HepG2 (cell line): Measurements from ENCODE around the gene FMOD. TPM values are rescaled to one million over a fixed set of nuclear protein-coding genes. Genes with fewer than 3 reads are reported as not detected.
A peak's percentile ranks its signal among the peaks of the same experiment; 100 is the strongest.

Experiments used
- EEA1 ChIP-seq: sonication (generic); formaldehyde crosslinking; IDR thresholded peaks from 2 replicates; pipeline ENCODE4 v1.5.1; 2020; ENCODE audit warnings: mild to moderate bottlenecking, missing genetic modification reagents, borderline replicate concordance
- GTF3A ChIP-seq: sonication (generic); formaldehyde crosslinking; conservative IDR thresholded peaks from 2 replicates; pipeline ENCODE4 v1.4.0; 2020; ENCODE audit warnings: mild to moderate bottlenecking, missing genetic modification reagents
- MED1 ChIP-seq: sonication (generic); formaldehyde crosslinking; IDR thresholded peaks from 2 replicates; pipeline ENCODE4 v1.4.0; 2020; ENCODE audit warnings: missing genetic modification reagents
- NFKB2 ChIP-seq: sonication (generic); formaldehyde crosslinking; IDR thresholded peaks from 2 replicates; pipeline ENCODE4 v1.4.0; 2020; ENCODE audit warnings: missing genetic modification reagents, borderline replicate concordance
- PHF21A ChIP-seq: sonication (generic); formaldehyde crosslinking; IDR thresholded peaks from 2 replicates; pipeline ENCODE4 v1.5.0; 2020; ENCODE audit warnings: mild to moderate bottlenecking, missing genetic modification reagents
- RFX5 ChIP-seq: IDR thresholded peaks from 2 replicates; pipeline ENCODE4 v1.6.1; 2011; ENCODE audit warnings: low read depth, low read length, improper control_type of control experiment
- RORA ChIP-seq: sonication (generic); formaldehyde crosslinking; IDR thresholded peaks from 2 replicates; pipeline ENCODE4 v1.5.0; 2020; ENCODE audit warnings: mild to moderate bottlenecking, missing genetic modification reagents, moderate library complexity
- ZMAT3 ChIP-seq: sonication (generic); formaldehyde crosslinking; conservative IDR thresholded peaks from 2 replicates; pipeline ENCODE4 v1.7.0; 2021; ENCODE audit warnings: missing genetic modification reagents
- ZNF432 ChIP-seq: sonication (generic); formaldehyde crosslinking; IDR thresholded peaks from 2 replicates; pipeline ENCODE4 v1.5.0; 2020; ENCODE audit warnings: missing genetic modification reagents, mild to moderate bottlenecking, borderline replicate concordance
- ZNF703 ChIP-seq: sonication (generic); formaldehyde crosslinking; IDR thresholded peaks from 2 replicates; pipeline ENCODE4 v1.5.1; 2020; ENCODE audit warnings: missing genetic modification reagents, mild to moderate bottlenecking, moderate library complexity, borderline replicate concordance
- ZNF75D ChIP-seq: sonication (generic); formaldehyde crosslinking; IDR thresholded peaks from 2 replicates; pipeline ENCODE4 v1.8.1; 2023; ENCODE audit warnings: missing genetic modification reagents, mild to moderate bottlenecking, borderline replicate concordance
- ZNF776 ChIP-seq: sonication (generic); formaldehyde crosslinking; IDR thresholded peaks from 2 replicates; pipeline ENCODE4 v1.4.0; 2020; ENCODE audit warnings: mild to moderate bottlenecking, missing genetic modification reagents
- polyA plus RNA-seq, 8 experiments: library from polyadenylated mRNA; depleted of rRNA in 3 of 8; stranded (reverse) in 7 of 8; unstranded in 1 of 8; fragments of >200 nt; fragmentation: Illumina TruSeq in 4 of 8; extraction: Trizol in 4 of 8; gene quantifications; 2 replicates each; pipeline versions ENCODE4 v1.2.1 to v1.2.3, GENCODE V29; 2011 to 2016; ENCODE audit warnings: low read depth in 4 of 8, missing spikeins in 1 of 8, mixed read lengths in 1 of 8; ENCODE audit not compliant: insufficient read depth in 1 of 8
- total RNA-seq, 5 experiments: library from RNA; depleted of rRNA; stranded (reverse); fragments of >200 nt; fragmentation: Illumina TruSeq; extraction: Trizol; gene quantifications; 2 replicates each; pipeline ENCODE4 v1.2.3, GENCODE V29; 2016; ENCODE audit warnings: low read depth in 1 of 5
- TF ChIP-seq, protein P1 (sequence below): sonication (generic); formaldehyde crosslinking; IDR thresholded peaks from 2 replicates; pipeline ENCODE4 v1.4.0; 2020; ENCODE audit warnings: mild to moderate bottlenecking, missing genetic modification reagents
- TF ChIP-seq, protein P2 (sequence below): sonication (generic); formaldehyde crosslinking; IDR thresholded peaks from 2 replicates; pipeline ENCODE4 v1.4.0; 2020; ENCODE audit warnings: missing genetic modification reagents
- TF ChIP-seq, protein P3 (sequence below): sonication (generic); formaldehyde crosslinking; IDR thresholded peaks from 2 replicates; pipeline ENCODE4 v1.4.0; 2020; ENCODE audit warnings: missing genetic modification reagents, borderline replicate concordance
- TF ChIP-seq, protein P4 (sequence below): sonication (generic); IDR thresholded peaks from 2 replicates; pipeline ENCODE4 v1.6.1; 2016; ENCODE audit warnings: low read depth, borderline replicate concordance
- TF ChIP-seq, protein P5 (sequence below): sonication (generic); formaldehyde crosslinking; IDR thresholded peaks from 2 replicates; pipeline ENCODE4 v1.5.1; 2020; ENCODE audit warnings: missing genetic modification reagents, mild to moderate bottlenecking, borderline replicate concordance
- TF ChIP-seq, protein P6 (sequence below): sonication (generic); formaldehyde crosslinking; IDR thresholded peaks from 2 replicates; pipeline ENCODE4 v1.8.0; 2022; ENCODE audit warnings: mild to moderate bottlenecking, missing genetic modification reagents; ENCODE audit not compliant: insufficient replicate concordance
- TF ChIP-seq, protein P7 (sequence below): sonication (generic); formaldehyde crosslinking; IDR thresholded peaks from 2 replicates; pipeline ENCODE4 v1.5.0; 2020; ENCODE audit warnings: mild to moderate bottlenecking, low read depth, missing genetic modification reagents, borderline replicate concordance
- TF ChIP-seq, protein P8 (sequence below): sonication (generic); formaldehyde crosslinking; IDR thresholded peaks from 2 replicates; pipeline ENCODE4 v1.8.0; 2022; ENCODE audit warnings: missing genetic modification reagents, mild to moderate bottlenecking, inconsistent platforms, borderline replicate concordance

FMOD gene
- total and polyA plus RNA-seq, 2 of the 13 experiments (the other 11 are each of a cell fraction or from before 2014, with no cell fraction given) = 0.08 TPM; not detected in 1

DNA sequence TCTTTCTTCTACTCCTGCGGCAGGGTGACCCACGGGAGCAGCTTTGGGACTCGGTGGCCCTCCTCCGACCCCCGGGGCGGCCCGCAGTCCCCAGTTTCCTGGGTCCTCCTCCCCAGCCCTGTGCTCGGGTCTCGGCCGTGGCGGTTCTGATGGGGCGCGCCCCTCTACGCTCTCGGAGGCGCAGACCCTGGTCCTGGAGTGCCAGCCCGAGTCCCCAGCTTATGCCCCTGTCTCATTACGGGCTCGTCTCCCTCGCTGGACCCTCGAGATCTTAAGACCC is 45.2 kb downstream of the FMOD start (continued):
- TF ChIP-seq, protein P1, sequence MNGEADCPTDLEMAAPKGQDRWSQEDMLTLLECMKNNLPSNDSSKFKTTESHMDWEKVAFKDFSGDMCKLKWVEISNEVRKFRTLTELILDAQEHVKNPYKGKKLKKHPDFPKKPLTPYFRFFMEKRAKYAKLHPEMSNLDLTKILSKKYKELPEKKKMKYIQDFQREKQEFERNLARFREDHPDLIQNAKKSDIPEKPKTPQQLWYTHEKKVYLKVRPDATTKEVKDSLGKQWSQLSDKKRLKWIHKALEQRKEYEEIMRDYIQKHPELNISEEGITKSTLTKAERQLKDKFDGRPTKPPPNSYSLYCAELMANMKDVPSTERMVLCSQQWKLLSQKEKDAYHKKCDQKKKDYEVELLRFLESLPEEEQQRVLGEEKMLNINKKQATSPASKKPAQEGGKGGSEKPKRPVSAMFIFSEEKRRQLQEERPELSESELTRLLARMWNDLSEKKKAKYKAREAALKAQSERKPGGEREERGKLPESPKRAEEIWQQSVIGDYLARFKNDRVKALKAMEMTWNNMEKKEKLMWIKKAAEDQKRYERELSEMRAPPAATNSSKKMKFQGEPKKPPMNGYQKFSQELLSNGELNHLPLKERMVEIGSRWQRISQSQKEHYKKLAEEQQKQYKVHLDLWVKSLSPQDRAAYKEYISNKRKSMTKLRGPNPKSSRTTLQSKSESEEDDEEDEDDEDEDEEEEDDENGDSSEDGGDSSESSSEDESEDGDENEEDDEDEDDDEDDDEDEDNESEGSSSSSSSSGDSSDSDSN (CRISPR knock-in tag) = peak; percentile 74; the same call in 1 of the 2 replicates
- TF ChIP-seq ZNF75D (CRISPR knock-in tag) = no peak
- TF ChIP-seq EEA1 (CRISPR knock-in tag) = no peak
- TF ChIP-seq ZNF703 (CRISPR knock-in tag) = 0 out of 2 replicates have a peak, but pooled peaks have one; percentile 63
- TF ChIP-seq MED1 (CRISPR knock-in tag) = peak; percentile 1; the same call in 1 of the 2 replicates
- no peak for TF ChIP-seq ZNF776 (CRISPR knock-in tag)
- TF ChIP-seq GTF3A (CRISPR knock-in tag) = no peak
- TF ChIP-seq ZNF432 (CRISPR knock-in tag) = no peak
- TF ChIP-seq RFX5 = no peak
- TF ChIP-seq, protein P2, sequence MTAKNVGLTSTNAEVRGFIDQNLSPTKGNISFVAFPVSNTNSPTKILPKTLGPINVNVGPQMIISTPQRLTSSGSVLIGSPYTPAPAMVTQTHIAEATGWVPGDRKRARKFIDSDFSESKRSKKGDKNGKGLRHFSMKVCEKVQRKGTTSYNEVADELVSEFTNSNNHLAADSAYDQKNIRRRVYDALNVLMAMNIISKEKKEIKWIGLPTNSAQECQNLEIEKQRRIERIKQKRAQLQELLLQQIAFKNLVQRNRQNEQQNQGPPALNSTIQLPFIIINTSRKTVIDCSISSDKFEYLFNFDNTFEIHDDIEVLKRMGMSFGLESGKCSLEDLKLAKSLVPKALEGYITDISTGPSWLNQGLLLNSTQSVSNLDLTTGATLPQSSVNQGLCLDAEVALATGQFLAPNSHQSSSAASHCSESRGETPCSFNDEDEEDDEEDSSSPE = no peak
- TF ChIP-seq, protein P3, sequence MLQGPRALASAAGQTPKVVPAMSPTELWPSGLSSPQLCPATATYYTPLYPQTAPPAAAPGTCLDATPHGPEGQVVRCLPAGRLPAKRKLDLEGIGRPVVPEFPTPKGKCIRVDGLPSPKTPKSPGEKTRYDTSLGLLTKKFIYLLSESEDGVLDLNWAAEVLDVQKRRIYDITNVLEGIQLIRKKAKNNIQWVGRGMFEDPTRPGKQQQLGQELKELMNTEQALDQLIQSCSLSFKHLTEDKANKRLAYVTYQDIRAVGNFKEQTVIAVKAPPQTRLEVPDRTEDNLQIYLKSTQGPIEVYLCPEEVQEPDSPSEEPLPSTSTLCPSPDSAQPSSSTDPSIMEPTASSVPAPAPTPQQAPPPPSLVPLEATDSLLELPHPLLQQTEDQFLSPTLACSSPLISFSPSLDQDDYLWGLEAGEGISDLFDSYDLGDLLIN (CRISPR knock-in tag) = no peak
- no peak for TF ChIP-seq RORA (CRISPR knock-in tag)
- TF ChIP-seq, protein P4, sequence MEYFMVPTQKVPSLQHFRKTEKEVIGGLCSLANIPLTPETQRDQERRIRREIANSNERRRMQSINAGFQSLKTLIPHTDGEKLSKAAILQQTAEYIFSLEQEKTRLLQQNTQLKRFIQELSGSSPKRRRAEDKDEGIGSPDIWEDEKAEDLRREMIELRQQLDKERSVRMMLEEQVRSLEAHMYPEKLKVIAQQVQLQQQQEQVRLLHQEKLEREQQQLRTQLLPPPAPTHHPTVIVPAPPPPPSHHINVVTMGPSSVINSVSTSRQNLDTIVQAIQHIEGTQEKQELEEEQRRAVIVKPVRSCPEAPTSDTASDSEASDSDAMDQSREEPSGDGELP = no peak
- no peak for TF ChIP-seq PHF21A (CRISPR knock-in tag)
- TF ChIP-seq, protein P5, sequence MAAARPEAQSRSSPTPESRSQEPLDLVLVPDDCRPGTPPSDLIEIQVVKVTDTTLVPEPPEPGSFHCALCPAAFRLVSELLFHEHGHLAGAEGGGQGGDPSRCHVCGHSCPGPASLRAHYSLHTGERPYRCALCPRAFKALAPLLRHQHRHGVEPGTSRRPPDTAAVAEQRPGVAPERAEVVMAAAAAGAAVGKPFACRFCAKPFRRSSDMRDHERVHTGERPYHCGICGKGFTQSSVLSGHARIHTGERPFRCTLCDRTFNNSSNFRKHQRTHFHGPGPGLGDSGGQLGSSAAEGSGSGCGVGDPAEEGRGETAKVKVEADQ (CRISPR knock-in tag) = no peak
- TF ChIP-seq, protein P6, sequence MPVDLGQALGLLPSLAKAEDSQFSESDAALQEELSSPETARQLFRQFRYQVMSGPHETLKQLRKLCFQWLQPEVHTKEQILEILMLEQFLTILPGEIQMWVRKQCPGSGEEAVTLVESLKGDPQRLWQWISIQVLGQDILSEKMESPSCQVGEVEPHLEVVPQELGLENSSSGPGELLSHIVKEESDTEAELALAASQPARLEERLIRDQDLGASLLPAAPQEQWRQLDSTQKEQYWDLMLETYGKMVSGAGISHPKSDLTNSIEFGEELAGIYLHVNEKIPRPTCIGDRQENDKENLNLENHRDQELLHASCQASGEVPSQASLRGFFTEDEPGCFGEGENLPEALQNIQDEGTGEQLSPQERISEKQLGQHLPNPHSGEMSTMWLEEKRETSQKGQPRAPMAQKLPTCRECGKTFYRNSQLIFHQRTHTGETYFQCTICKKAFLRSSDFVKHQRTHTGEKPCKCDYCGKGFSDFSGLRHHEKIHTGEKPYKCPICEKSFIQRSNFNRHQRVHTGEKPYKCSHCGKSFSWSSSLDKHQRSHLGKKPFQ (CRISPR knock-in tag) = no peak
- TF ChIP-seq, protein P7, sequence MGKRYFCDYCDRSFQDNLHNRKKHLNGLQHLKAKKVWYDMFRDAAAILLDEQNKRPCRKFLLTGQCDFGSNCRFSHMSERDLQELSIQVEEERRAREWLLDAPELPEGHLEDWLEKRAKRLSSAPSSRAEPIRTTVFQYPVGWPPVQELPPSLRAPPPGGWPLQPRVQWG (CRISPR knock-in tag) = no peak
- TF ChIP-seq, protein P8, sequence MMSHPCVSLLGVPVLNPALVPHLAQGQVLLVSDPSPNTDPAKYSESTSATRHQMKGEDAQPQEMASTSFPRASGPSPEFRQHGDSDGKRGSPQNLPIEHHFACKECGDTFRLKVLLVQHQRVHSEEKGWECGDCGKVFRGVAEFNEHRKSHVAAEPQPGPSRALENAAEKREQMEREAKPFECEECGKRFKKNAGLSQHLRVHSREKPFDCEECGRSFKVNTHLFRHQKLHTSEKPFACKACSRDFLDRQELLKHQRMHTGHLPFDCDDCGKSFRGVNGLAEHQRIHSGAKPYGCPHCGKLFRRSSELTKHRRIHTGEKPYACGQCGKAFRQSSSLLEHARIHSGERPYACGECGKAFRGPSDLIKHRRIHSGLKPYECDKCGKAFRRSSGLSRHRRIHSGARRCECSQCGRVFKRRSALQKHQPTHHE (CRISPR knock-in tag) = no peak
- TF ChIP-seq NFKB2 (CRISPR knock-in tag) = peak; percentile 2; the same call in 1 of the 2 replicates
- TF ChIP-seq ZMAT3 (CRISPR knock-in tag) = 0 out of 2 replicates have a peak, but pooled peaks have one; percentile 31
